Peyer's patch (tissue), 4 donors: ENCODE data around the gene ZBTB6.

Source experiments
- CTCF ChIP-seq, 6 experiments: fragments of 450-650 bp in 4 of 6; fragments of 200-600 bp in 2 of 6; sonication (generic) in 1 of 6; IDR thresholded peaks; one replicate each; pipeline ENCODE4 v1.5.1; 2017 to 2019; ENCODE audit warnings: antibody characterized with exemption in 6 of 6, mild to moderate bottlenecking in 3 of 6, moderate library complexity in 1 of 6
- POLR2A ChIP-seq, 2 donors: fragments of 450-650 bp; IDR thresholded peaks; one replicate each; pipeline ENCODE4 v1.5.1; 2017; ENCODE audit warnings: antibody characterized with exemption in 2 of 2, mild to moderate bottlenecking in 2 of 2, moderate library complexity in 2 of 2

GRCh38 chr9:122904823-122905710 is 8.1 kb downstream of the ZBTB6 start, which contains the start of gene RC3H2:
- TF ChIP-seq POLR2A (IDR thresholded peaks at IDR 0.05): peak; percentile 91 to 94
- TF ChIP-seq CTCF (IDR thresholded peaks at IDR 0.05): no peak
